Iris pigment epithelial cell (primary cell): Measurements from ENCODE around the gene RHO.

Experiments used
- DNase-seq: peaks from one replicate; pipeline ENCODE4 v3.0.0-alpha.2; 2011; ENCODE audit warnings: low read depth

RHO gene

DNA sequence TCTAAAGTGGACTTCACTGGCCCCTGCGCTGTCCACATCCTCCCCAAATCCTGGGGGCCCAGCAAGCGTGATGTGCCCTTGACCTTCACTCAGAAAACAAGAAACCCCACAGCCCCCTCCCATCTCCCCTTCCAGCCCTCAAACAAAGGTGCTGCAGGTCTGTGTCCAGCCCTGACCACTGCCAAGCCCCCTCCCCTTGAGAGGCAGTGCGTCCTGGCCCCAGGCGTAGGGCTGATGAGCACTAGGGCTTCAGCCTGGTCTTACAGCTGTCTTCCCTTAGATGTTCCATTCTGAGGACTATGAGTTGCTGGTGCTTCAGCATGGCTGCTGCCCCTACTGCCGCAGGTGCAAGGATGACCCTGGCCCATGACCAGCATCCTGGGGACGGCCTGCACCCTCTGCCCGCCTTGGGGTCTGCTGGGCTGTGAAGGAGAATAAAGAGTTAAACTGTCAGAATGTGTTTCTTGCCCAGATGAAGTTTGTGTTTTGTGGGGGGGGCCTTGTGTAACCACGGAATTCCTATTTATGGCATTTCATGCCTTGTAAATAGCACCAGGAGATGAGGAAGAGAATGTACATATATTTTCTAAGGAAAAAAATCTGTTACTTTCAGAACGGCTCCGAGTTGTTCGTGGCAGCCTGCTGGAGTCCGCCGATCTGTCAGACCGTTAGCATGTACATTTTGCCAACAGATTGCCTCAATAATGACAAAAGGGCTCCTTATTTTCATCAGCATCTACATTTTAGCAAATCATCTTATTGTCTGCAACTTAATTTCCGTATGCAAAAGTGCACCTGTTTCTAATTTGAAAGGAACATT lies 8.3 kb upstream of the RHO start:
- DNase-seq, result no peak

DNA sequence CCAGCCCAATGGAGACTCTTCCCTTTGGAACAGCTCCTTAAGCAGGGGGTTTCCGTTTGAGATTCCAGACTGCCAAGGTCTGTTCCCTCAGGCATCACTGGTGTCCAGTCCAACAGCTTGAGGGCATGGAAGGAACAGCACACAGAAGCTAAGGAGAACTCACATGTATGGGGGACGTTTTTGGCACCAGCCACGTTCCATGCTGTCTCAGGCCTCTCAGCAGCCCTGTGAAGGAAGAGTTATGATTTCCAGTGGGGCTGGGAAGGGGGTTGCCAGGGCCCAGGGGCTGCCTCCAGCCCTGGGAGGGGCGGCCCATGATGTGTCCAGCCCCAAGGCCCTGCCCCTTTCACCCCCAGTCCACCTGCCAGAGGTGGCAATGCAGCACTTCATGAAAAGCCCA lies 7.5 kb upstream of the RHO start:
- DNase-seq, result no peak

DNA sequence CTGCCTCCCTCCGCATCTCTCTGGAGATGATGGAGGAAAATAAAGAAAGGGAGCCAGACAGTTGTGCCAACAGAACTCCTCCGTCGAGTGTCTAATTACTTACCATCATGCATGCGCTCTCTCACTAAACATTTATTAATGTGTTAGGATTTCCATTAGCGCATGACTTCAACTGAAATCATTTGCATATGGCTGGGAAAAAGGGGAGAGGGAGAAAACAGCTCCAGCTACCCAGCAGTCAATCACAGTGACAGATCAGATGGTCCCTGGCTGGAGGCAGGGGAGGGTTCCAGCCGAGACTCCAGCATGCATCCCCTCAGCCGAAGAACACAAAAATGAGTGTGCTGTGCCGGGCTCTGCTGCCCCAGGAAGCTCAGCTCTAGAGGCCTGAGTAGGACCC lies 6.8 kb upstream of the RHO start:
- no peak for DNase-seq

DNA sequence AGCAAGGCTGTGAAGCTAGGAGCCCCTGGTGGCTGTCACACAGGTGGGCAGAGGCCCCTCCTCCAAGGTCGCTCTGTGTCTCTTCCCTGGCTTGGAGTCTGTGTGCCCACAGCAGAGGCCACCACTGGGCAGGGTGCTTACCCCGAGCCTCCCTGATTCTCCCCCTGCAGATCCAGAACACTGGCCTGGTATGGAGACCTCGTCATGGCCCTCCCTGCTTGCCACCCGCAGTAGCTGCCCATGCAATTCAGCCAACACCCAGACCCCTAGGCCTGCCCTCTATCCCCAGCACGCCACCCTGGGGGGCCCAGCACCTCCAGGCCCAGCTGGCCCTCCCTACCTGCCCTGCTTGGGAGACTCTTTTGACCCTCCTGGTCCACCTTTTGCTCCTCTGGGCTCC lies 5.5 kb upstream of the RHO start:
- no peak for DNase-seq

DNA sequence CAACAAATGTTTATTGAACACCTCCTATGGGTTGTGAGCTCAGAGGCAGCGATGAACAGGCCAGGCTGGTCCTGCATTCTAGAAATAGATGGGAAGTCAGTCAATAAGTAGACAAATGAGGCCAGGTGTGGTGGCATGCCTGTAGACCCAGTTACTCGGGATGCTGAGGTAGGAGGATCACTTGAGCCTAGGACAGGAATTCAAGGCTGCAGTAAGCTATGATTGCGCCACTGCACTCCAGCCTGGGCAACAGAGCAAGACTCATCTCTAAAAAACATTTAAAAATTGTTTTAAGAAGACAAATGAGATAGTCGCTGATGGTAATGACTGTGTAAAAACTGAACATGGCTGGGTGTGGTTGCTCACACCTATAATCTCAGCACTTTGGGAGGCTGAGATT lies 4.4 kb upstream of the RHO start:
- DNase-seq, result no peak

DNA sequence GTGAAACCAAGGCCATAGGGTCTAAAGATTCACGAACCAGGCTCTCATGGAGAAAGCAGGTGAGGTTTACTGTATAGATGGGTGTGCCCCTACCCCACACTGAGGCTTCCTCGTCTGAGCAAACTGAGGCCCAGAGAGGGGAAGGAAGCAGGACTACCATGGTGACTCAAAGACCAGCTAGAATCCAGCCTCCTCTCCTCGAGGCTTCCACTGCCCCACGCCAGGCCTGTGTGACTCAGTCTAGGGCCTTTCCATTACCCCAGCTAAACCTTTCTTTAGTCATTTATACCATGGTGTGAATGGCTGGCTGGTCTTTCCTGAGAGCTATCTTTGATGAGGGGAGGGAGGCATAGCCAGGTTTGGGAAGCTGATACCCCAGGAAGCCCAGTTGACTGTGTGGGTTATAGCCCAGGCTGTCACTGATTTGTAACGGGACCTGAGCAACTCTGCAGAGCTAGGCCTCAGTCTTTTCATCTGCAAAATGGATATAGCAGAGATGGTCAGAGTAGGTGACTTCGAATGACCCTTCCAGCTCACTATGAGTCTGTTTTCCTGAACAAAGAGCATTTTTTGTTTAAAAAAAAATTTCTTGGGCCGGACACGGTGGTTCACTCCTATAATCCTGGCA lies 3.0 kb upstream of the RHO start:
- peak; percentile 80 for DNase-seq

DNA sequence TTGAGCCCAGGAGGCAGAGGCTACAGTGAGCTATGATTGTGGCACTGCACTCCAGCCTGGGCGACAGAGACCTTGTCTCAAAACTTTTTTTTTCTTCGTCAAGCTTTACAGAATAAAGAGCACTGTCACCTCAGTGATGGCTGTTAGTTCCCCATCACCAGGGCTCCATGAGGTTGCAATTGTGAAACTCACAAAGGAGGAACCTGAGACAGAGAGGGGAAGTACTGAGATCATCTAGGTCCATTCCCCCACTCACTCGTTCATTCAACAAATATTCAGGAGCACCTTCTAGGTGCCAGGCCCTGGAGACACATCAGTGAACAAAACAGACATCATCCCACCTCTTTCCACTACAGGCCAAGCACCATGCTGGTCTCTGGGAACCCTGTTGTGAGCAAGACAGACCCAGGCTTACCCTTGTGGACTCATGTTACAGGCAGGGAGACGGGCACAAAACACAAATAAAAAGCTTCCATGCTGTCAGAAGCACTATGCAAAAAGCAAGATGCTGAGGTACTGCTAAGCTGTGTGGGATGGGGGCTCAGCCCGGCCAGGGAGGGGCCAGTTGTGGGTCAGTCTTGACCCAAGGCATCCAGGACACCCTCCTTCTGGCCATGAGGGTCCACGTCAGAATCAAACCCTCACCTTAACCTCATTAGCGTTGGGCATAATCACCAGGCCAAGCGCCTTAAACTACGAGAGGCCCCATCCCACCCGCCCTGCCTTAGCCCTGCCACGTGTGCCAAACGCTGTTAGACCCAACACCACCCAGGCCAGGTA lies 2.1 kb upstream of the RHO start:
- peak; percentile 12 for DNase-seq

DNA sequence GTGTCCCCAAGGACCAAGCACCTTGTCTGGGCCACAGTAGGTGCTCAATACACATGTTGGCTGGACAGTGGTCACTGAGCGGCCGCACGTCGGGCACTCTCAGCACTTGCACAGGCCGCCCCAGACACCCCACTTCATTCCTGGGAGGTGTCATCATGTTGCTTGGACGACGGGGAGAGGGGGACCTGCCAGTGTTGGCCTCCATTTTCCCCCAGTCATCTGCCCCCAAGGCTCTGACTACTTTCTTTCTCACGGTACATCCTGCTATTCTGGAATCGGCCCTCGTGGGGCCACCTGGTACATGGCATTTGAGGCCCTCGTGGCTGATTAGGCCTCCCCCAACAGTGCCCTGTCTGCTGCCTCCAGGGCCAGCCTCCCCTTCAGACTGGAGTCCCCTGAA lies 1.2 kb upstream of the RHO start:
- no peak for DNase-seq

DNA sequence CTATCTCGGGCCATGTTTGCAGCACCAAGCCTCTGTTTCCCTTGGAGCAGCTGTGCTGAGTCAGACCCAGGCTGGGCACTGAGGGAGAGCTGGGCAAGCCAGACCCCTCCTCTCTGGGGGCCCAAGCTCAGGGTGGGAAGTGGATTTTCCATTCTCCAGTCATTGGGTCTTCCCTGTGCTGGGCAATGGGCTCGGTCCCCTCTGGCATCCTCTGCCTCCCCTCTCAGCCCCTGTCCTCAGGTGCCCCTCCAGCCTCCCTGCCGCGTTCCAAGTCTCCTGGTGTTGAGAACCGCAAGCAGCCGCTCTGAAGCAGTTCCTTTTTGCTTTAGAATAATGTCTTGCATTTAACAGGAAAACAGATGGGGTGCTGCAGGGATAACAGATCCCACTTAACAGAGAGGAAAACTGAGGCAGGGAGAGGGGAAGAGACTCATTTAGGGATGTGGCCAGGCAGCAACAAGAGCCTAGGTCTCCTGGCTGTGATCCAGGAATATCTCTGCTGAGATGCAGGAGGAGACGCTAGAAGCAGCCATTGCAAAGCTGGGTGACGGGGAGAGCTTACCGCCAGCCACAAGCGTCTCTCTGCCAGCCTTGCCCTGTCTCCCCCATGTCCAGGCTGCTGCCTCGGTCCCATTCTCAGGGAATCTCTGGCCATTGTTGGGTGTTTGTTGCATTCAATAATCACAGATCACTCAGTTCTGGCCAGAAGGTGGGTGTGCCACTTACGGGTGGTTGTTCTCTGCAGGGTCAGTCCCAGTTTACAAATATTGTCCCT lies 1.2 kb downstream of the RHO start:
- DNase-seq, result no peak

DNA sequence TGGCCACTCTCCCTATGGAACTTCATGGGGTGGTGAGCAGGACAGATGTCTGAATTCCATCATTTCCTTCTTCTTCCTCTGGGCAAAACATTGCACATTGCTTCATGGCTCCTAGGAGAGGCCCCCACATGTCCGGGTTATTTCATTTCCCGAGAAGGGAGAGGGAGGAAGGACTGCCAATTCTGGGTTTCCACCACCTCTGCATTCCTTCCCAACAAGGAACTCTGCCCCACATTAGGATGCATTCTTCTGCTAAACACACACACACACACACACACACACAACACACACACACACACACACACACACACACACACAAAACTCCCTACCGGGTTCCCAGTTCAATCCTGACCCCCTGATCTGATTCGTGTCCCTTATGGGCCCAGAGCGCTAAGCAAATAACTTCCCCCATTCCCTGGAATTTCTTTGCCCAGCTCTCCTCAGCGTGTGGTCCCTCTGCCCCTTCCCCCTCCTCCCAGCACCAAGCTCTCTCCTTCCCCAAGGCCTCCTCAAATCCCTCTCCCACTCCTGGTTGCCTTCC lies 1.9 kb downstream of the RHO start:
- peak; percentile 28 for DNase-seq

DNA sequence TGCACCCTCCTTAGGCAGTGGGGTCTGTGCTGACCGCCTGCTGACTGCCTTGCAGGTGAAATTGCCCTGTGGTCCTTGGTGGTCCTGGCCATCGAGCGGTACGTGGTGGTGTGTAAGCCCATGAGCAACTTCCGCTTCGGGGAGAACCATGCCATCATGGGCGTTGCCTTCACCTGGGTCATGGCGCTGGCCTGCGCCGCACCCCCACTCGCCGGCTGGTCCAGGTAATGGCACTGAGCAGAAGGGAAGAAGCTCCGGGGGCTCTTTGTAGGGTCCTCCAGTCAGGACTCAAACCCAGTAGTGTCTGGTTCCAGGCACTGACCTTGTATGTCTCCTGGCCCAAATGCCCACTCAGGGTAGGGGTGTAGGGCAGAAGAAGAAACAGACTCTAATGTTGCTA lies 2.4 kb downstream of the RHO start:
- no peak for DNase-seq

DNA sequence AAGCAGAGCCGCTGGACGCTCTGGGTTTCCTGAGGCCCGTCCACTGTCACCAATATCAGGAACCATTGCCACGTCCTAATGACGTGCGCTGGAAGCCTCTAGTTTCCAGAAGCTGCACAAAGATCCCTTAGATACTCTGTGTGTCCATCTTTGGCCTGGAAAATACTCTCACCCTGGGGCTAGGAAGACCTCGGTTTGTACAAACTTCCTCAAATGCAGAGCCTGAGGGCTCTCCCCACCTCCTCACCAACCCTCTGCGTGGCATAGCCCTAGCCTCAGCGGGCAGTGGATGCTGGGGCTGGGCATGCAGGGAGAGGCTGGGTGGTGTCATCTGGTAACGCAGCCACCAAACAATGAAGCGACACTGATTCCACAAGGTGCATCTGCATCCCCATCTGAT lies 3.3 kb downstream of the RHO start:
- no peak for DNase-seq

DNA sequence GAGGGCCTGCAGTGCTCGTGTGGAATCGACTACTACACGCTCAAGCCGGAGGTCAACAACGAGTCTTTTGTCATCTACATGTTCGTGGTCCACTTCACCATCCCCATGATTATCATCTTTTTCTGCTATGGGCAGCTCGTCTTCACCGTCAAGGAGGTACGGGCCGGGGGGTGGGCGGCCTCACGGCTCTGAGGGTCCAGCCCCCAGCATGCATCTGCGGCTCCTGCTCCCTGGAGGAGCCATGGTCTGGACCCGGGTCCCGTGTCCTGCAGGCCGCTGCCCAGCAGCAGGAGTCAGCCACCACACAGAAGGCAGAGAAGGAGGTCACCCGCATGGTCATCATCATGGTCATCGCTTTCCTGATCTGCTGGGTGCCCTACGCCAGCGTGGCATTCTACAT lies 3.8 kb downstream of the RHO start:
- no peak for DNase-seq

DNA sequence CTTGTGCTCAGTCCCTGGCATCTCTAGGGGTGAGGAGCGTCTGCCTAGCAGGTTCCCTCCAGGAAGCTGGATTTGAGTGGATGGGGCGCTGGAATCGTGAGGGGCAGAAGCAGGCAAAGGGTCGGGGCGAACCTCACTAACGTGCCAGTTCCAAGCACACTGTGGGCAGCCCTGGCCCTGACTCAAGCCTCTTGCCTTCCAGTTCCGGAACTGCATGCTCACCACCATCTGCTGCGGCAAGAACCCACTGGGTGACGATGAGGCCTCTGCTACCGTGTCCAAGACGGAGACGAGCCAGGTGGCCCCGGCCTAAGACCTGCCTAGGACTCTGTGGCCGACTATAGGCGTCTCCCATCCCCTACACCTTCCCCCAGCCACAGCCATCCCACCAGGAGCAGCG lies 5.0 kb downstream of the RHO start:
- no peak for DNase-seq

DNA sequence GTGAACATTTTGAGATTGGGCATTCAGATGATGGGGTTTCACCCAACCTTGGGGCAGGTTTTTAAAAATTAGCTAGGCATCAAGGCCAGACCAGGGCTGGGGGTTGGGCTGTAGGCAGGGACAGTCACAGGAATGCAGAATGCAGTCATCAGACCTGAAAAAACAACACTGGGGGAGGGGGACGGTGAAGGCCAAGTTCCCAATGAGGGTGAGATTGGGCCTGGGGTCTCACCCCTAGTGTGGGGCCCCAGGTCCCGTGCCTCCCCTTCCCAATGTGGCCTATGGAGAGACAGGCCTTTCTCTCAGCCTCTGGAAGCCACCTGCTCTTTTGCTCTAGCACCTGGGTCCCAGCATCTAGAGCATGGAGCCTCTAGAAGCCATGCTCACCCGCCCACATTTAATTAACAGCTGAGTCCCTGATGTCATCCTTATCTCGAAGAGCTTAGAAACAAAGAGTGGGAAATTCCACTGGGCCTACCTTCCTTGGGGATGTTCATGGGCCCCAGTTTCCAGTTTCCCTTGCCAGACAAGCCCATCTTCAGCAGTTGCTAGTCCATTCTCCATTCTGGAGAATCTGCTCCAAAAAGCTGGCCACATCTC lies 6.1 kb downstream of the RHO start:
- DNase-seq, result no peak

DNA sequence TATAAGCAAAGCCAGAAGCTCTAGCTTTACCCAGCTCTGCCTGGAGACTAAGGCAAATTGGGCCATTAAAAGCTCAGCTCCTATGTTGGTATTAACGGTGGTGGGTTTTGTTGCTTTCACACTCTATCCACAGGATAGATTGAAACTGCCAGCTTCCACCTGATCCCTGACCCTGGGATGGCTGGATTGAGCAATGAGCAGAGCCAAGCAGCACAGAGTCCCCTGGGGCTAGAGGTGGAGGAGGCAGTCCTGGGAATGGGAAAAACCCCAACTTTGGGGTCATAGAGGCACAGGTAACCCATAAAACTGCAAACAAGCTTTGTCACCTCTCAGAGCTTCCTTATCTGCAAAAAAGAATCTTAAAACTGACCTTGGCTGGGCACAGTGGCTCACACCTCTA lies 6.6 kb downstream of the RHO start:
- no peak for DNase-seq

DNA sequence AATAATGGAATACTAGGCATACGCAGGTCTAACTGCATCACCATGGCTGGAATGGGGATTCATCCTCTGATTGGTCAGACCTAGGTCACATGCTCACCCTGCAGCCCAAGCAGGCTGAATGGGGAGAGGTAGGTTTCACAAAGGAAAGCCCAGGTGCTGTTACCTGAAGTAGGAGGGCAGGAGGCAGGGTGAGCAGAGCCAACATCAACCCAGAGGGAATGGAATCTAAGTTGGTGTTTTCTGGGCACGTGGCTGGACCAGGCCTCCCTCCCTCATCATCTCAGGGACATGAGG lies 7.9 kb downstream of the RHO start:
- DNase-seq, result no peak

DNA sequence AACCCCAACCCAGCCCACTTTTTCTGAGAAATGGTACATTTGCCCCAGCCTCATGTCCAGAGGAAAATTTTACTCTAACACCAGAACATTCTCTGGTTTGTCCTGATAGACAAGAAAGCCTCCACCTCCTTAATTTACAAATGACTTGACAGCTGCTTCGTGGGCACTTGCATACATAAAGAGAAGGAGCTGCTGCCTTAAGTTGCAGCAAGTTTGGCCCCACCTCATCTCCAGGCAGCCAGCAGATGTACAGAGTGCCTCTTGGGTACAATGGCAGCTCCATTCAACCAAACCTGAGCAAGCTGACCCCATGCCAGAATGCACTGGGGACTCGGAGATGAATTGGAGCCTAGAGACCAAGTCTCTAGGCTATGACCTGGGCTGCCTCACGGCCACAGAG lies 8.4 kb downstream of the RHO start:
- DNase-seq, result no peak

DNA sequence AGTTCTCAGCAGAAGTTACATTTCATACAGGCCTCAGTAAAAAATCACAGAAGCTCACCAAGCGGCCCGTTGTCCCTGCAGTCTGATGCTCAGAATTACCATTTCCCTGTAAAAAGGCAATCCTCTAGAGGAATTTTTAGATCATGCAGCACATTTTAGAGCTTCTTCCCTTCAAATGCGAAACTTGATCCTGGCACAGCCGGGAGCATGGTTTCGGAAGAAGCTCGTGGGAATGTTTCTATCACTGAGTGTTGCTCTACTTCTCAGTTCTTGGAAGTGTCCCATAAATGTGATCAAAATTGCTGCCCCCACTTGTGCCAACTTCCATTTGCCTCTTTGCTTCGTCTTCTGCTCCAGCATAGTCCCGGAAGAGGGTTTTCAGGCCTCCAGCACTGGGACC lies 10.8 kb downstream of the RHO start:
- DNase-seq, result no peak

DNA sequence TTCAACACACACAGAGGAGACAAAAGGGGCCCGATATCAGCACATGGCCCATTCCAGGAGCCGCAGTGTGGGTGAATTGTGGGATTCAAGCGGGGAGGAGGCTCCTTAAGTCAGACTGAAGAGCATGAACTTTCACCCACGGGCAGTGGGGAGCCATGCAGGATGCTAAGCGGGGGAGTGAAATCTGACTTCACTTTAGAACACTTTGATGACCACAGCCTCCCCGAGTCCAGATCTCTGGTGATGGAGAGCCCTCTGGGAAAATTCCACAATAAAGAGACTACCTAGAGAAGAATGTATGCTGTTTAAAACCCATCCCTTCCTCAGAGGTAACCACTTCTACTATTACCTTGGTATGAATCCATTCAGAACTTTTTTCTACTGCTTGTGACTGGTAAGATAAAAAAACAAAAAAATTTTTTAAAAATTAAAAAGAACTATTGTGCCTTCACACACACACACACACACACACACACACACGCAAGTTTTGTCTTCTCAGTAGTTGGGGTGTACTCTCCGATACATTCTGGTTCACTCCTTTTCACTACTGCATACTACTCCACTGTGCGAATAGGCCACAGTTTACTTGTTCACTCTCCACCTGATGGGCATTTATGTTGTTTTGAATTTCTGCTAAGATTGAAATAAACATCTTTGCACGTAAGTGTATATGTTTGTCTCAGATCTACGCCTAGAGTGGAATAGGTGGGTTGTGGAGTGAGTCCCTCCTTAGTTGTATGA lies 12.5 kb downstream of the RHO start:
- DNase-seq, result no peak

DNA sequence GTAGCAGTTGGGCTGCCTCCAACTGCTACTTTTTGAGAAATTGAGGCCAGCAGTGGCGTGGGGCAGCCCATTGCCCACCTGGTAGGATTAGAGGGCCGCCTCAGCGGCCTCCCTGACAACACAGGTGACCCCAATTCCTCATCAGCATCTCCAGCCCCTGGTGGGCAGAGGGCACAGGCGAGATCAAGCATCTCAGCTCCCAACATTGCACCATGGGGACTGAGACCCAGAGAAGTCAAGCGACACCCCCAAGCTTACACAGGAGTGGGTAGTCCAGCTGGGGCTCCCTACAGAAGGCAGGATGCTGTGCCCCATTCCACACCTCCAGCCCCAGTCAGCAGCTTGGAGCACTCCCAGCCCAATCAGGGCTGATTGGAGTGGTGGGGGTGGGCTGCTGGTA lies 14.3 kb downstream of the RHO start:
- DNase-seq, result no peak
